GM21528 (cell line): ENCODE measurements around the gene MYO5A.
"Not testable (repeated sequence)": the region's sequence is repeated elsewhere in the genome, so short reads cannot be mapped to it uniquely, and the experiment has no call there.

Experiments used
- ATAC-seq: cut with Tn5 transposase; IDR thresholded peaks from one replicate; pipeline ENCODE4 v1.9.1; 2021; ENCODE audit warnings: mild to moderate bottlenecking, moderate library complexity; ENCODE audit not compliant: unreplicated experiment, low FRiP score

The MYO5A gene

DNA sequence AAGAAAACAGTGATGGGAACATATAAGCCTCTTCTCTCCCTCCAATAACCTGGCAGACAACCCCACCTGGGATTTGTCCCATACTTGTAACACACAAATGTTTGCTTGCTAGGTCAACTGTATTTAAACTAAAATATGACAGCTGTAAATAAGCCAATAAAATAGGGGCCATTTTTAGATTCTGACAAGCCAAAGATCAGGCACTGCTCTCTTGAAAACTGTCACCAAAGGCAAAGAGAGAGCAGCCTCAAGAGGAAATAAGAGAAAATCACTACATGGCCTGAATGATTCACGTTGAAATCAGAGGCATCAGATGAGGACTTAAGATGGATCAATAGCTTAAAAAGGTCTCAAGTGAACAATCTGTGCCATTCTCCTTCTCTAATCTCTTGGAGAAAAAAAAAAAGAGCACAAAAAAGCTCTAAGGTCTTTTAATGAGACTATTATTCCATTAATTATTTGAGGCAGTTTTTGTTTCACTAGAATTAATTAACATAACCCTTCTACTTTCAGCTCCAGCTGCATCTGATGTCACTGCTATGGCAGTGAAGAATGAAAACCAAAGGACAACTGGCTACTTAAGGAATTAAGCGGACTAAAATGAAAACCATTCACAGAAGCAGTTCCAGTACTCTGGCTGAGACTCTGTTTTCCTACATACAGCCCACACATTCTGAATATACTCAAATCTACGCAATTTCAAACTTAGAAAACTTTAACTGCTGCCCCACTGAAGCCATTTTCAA, 19.0 kb downstream of the MYO5A start:
- ATAC-seq, result no peak

DNA sequence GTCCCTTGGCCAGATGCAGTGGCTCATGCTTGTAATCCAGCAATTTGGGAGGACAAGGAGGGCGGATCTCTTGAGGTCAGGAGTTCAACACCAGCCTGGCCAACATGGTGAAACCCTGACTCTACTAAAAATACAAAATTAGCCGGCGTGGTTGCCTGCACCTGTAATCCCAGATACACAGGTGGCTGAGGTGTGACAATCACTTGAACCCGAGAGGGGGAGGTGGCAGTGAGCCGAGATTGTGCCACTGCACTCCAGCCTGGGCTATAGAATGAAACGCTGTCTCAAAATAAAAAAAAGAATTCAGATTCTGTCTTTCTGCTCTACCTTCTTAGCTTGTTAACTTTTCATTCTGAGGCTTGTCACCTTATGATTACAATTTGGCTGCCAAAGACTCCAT, 22.1 kb downstream of the MYO5A start:
- no peak for ATAC-seq

DNA sequence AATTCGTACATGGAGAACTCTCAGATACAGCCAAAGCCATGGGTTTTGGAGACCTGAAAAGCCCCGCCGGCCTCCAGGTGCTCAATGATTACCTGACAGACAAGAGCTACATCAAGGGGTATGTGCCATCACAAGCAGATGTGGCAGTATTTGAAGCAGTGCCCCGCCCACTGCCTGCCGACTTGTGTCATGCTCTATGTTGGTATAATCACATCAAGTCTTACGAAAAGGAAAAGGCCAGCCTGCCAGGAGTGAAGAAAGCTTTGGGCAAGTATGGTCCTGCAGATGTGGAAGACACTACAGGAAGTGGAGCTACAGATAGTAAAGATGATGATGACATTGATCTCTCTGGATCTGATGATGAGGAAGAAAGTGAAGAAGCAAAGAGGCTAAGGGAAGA, 23.5 kb downstream of the MYO5A start:
- no peak for ATAC-seq

GRCh38 chr15:52503788-52504496, 24.7 kb downstream of the MYO5A start:
- peak; percentile 85 for ATAC-seq

DNA sequence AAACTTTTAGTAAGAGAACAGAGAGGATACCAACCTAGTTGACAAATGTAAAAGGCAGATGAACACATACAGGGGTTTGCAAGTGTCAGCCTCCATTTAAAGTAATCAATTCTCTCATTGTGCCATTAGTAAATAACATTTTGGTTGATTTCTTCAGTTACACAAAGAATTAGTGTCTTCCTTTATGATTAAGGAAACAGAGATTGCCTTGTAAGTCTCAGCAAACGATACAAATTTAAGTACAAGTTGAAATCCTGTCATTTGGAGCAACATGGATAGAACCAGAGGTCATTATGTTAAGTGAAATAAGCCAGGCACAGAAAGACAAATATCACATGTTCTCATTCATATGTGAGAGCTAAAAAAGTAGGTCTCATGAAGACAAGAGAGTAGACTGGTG, 26.1 kb downstream of the MYO5A start:
- ATAC-seq, result no peak

DNA sequence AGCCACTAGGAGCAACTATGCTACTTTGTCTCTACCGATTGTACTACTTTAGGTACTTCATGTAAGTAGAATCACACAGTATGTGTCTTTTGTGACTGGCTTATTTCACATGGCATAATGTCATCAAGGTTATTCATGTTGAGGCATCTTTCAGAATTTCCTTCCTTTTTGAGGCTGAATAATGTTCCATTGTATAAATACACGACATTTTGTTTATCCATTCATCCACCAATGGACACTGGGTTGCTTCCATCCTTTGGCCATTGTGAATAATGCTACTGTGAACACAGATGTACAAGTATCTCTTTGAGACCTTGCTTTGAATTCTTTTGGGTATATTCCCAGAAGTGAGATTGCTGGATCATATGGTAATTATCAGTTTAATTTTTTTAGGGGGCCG, 29.2 kb downstream of the MYO5A start:
- no peak for ATAC-seq

DNA sequence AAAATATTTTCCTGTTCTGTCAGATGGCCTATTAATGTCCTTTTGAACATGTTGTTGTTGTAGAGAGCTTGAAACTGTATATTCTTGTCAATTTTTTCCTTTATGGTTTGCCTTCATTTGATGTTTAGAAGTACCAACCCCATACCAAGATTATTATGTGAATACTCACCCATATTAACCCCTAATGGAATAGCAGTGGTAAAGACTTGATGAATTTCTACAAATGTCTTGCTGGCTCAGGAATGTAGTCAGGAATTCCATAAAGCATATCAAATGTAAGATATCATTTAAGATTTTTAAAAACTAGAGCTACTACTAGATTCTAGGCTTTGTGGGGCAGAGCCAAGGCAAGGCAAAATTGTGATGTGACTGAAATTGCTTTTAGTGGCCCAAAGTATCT, 30.0 kb downstream of the MYO5A start:
- ATAC-seq, result no peak

GRCh38 chr15:52496776-52497470, 31.8 kb downstream of the MYO5A start:
- no peak for ATAC-seq

DNA sequence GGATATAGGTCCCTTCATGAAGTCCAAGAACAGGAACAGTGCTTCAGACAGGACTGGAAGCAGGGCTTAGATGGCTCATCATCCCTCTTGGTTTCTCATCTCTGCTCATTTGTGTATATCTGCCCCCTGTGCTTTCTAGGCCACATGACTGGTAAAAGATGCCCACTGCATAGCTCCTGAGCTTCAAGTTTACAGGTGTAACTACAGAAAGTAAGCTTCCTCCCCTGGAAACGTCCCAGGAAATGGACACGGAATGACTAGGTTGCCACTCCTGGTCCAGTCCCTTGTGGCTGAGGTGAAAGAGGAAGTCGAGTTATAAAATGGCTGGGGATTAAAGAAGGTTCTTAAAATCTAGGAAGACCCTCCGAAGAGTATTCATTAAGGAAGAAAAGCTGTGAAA, 32.5 kb downstream of the MYO5A start:
- no peak for ATAC-seq

DNA sequence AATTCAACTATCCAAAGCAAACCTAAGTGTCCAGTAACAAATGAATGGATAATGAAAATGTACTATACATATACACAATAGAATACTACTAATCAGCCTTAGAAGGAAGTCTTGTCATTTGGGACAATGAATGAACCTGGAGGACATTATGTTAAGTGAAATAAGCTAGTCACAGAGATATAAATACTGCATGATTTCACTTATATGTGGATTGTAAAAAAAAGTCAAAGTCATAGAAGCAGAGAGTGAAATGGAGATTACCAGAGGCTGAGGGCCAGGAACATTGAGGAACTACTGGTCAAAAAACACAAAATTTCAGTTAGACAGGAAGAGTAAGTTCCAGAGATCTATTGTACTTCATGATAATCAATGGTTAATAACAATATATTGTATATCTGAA, 33.6 kb downstream of the MYO5A start:
- no peak for ATAC-seq

DNA sequence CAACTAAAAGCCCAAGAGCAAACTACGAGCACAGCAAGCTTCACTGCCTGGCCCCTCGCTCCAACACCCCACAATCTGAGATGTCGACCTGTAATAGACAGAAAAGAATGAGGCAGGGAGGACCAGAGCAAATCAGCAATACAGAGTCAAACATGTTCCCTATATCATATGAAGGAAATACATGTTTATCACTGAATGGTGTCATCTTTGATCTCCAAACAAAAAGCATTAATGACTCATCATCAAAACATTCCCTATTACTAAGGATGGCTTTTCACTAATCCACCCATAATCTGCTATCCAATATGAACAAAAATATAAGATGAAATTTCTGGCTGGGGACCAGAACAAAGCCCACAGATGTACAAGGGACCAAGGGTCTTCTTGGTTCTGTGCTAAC, 34.7 kb downstream of the MYO5A start:
- ATAC-seq, result no peak

DNA sequence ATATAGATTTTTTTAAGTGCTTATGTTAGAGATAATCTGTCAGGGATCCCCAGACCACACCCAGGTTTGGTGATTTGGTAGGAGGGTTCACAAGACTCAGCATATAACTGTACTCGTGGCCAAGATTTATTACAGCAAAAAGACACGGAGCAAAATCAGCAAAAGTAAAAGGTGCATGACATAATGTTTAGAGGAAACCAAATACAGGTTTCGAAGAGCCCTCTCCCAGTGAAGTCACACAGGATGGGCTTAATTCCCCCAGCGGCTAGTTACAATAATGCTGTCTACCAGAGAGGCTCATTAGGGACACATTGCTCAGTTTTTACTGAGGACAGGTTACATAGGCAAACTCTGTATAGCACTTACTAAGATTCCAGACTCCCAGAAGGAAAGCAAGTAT, 36.5 kb downstream of the MYO5A start:
- no peak for ATAC-seq

GRCh38 chr15:52491472-52491871, 37.2 kb downstream of the MYO5A start:
- no peak for ATAC-seq

GRCh38 chr15:52489430-52489829, 39.2 kb downstream of the MYO5A start:
- ATAC-seq, result not testable (repeated sequence)

DNA sequence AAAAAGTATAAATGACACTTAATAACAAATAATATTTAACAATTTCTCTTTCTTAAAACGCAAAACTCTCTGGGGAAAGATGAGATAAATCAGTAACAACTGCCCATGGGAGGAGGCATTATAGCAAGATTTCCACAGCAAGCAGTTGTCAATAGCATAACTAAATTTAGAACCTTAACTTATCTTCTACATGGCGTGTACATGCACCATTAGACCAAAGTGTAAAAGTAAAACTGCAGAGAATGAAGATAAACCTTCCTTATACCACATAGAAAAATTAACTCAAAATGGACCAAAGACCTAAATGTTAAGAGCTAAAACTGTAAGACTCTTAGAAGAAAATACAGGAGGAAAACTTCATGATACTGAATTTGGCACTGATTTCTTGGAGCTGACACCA, 39.9 kb downstream of the MYO5A start:
- ATAC-seq, result no peak

DNA sequence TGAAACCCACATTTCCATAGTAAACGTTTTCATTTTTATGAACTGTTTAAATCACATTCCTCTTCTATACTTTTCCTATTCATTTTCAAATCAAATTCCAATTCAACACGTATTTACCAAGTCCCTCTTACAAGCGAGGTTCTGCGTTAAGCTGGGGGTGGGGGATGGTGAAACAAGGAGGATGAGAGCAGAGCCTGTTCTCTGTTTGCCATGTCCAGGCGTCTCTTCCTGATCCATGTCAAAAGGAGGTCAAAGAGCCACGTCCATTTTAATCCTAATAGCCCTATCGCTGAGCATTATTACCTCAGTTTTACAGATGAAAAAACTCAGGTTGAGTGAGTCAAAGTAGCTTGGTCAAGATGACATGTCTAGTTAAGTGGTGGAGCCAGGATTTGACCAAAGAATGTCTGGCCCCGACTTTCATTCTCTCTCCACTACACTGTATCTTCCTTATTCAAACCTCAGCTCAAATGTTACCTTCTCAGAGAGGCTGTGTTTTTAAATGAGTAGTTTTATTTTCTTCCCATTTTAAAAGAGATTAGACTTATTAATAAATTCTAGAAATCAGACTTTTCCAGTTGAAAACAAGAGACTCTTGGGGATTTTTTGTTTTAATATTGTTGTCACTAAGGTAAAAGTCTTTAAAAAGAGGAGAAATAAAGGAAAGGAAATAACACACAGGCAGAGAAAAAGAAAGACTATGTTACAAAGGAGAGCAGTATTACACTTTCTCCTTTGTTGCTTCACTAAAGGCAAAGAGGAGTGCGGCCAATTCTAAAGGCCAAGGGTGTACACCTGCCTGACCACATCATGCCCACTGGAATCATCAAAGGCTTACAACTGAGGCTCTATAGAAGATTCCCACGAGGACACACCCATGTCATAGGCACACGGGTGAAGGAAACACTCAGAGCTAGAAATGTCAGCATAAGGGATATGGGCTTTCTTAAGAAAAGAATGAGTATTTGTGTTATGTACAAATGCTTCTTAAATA, 42.4 kb downstream of the MYO5A start:
- no peak for ATAC-seq

GRCh38 chr15:52485290-52485689, 43.4 kb downstream of the MYO5A start:
- ATAC-seq, result no peak

DNA sequence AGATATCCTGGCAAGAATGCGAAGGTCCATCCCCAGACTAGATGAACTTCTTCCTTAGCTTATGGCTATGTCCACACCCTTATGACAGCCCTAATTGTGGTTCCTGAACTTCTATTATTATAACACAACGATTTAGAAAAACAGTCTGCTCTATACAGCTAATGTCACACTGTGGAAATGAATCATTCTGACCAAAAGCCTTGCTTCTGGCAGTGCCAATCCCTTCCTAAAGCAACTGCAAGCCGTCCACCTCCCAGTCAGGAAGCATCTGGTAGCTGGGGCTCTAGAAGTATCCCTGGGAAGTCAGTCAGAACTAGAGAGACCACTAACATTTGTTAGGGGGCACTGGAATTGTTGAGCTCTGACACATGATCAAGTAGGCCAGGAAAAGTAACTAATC, 45.0 kb downstream of the MYO5A start:
- no peak for ATAC-seq

- ATAC-seq, result peak; percentile 96
Measured at GRCh38 chr15:52481915-52482314, 46.8 kb downstream of the MYO5A start.

DNA sequence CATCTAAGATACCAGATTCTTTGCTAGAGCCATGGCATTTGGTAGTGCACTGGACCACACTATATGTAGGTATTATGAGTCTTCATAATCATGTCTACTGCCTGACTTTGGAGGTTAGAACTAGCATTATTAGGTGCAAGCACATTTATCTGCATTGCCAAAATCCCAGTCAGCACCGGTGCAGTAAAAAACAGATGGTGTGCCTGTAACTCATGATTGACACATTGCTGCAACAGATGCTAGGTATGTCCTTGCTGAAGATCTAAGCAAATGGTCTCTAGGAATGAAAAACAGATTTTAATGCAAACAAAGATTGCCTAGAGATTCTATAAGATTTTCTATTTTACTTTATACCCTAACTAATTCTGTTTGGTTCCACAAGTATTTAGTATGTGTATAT, 47.7 kb downstream of the MYO5A start:
- ATAC-seq, result no peak
